OCI-LY7 (cell line): ENCODE measurements around the gene HLA-DPB1. TPM values are rescaled to one million over a fixed set of nuclear protein-coding genes. Genes with fewer than 3 reads are reported as not detected.

Experiments
- BruUV-seq: library from RNA; stranded (reverse); fragments of 400-500 nt; replicated peaks from 2 replicates; lab custom pipeline; 2021; lab: Mats Ljungman, UMichigan
- CTCF ChIA-PET: fragments of 300-600 bp; sonication (Branson Sonifier 250); formaldehyde crosslinking; loops from one replicate; lab custom pipeline; 2022; ENCODE audit warnings: antibody characterized with exemption; ENCODE audit not compliant: unreplicated experiment; lab: Charles Lee
- POLR2A ChIA-PET: fragments of 300-600 bp; sonication (Branson Sonifier 250); formaldehyde crosslinking; loops from one replicate; lab custom pipeline; 2022; ENCODE audit warnings: antibody characterized with exemption; lab: Charles Lee
- DNase-seq: peaks from one replicate; pipeline ENCODE4 v3.0.0-alpha.2; 2015; ENCODE audit warnings: low spot score
- H2AFZ ChIP-seq: fragments of 200-600 bp; sonication (generic), shearing (Covaris generic); 2 replicates; pipeline ENCODE4 v1.6.1; 2014; ENCODE audit warnings: mild to moderate bottlenecking, antibody characterized with exemption, low read length, moderate library complexity
- H3K27ac ChIP-seq: fragments of 200-600 bp; sonication (generic); 2 replicates; pipeline ENCODE4 v1.5.1; 2014; ENCODE audit warnings: mixed run types, low read depth, mild to moderate bottlenecking, moderate library complexity, low read length, inconsistent platforms; ENCODE audit not compliant: poor library complexity, severe bottlenecking
- H3K36me3 ChIP-seq: fragments of 200-600 bp; sonication (generic); 2 replicates; pipeline ENCODE4 v1.6.1; 2014; ENCODE audit warnings: mild to moderate bottlenecking, antibody characterized with exemption, low read length, moderate library complexity, mixed read lengths; ENCODE audit not compliant: insufficient read depth
- H3K4me1 ChIP-seq: fragments of 200-600 bp; sonication (generic); 2 replicates; pipeline ENCODE4 v1.5.1; 2014; ENCODE audit warnings: mild to moderate bottlenecking, low read length; ENCODE audit not compliant: insufficient read depth, poor library complexity, severe bottlenecking
- H3K4me2 ChIP-seq: fragments of 200-600 bp; sonication (generic); 2 replicates; pipeline ENCODE4 v1.6.1; 2014; ENCODE audit warnings: mild to moderate bottlenecking, low read length
- H3K4me3 ChIP-seq: fragments of 200-600 bp; sonication (generic); 2 replicates; pipeline ENCODE4 v1.5.1; 2014; ENCODE audit warnings: mild to moderate bottlenecking, low read depth, low read length; ENCODE audit not compliant: poor library complexity, severe bottlenecking
- H3K79me2 ChIP-seq: fragments of 200-600 bp; sonication (generic); 2 replicates; pipeline ENCODE4 v1.6.1; 2016; ENCODE audit warnings: low read depth, mild to moderate bottlenecking, low read length, moderate library complexity, mixed read lengths; ENCODE audit not compliant: insufficient read depth
- H3K9me2 ChIP-seq: fragments of 200-600 bp; sonication (generic); 2 replicates; pipeline ENCODE4 v1.6.1; 2016; ENCODE audit warnings: mild to moderate bottlenecking, low read length, mixed read lengths; ENCODE audit not compliant: insufficient read depth
- H3K9me3 ChIP-seq: fragments of 200-600 bp; sonication (generic); 2 replicates; pipeline ENCODE4 v1.6.1; 2014; ENCODE audit warnings: mild to moderate bottlenecking, mixed run types, low read length, mixed read lengths
- H4K20me1 ChIP-seq: fragments of 200-600 bp; sonication (generic); 2 replicates; pipeline ENCODE4 v1.6.1; 2014; ENCODE audit warnings: mild to moderate bottlenecking, antibody characterized with exemption, low read length, moderate library complexity, mixed read lengths; ENCODE audit not compliant: insufficient read depth
- CTCF ChIP-seq: fragments of 200-600 bp; sonication (generic); conservative IDR thresholded peaks from 2 replicates; pipeline ENCODE4 v1.5.1; 2014; ENCODE audit warnings: mild to moderate bottlenecking, antibody characterized with exemption, low read length, moderate library complexity, mixed read lengths
- EZH2phosphoT487 ChIP-seq: fragments of 200-600 bp; sonication (generic); IDR thresholded peaks from 2 replicates; pipeline ENCODE4 v1.6.1; 2018; ENCODE audit warnings: low read depth, borderline replicate concordance, mild to moderate bottlenecking, mixed run types, antibody characterized with exemption, low read length, moderate library complexity, mixed read lengths
- intact Hi-C: fragments of 100-400 bp; cut with micrococcal nuclease; formaldehyde crosslinking; loops from one replicate; pipeline ENCODE4 v1.10.0; 2022; ENCODE audit not compliant: unreplicated experiment
- total RNA-seq, 2 experiments: library from RNA; depleted of rRNA in 1 of 2; stranded (reverse); fragments of >200 nt in 1 of 2; shearing (Covaris generic) in 1 of 2; gene quantifications; 2 replicates each; pipeline ENCODE4 v1.2.3, GENCODE V29; 2014 to 2022

HLA-DPB1 gene
- total RNA-seq, 2 experiments from 2014 or later = 74.5 to 117 TPM

GRCh38 chr6:33072508-33073100 is 3.2 kb upstream of the HLA-DPB1 start:
- peaks cover 68% of the 10 kb centered on the region for H3K79me2 ChIP-seq
- TF ChIP-seq CTCF = no peak
- no peak for TF ChIP-seq EZH2phosphoT487
- H3K9me3 ChIP-seq = no peaks in the 10 kb centered on the region
- peaks cover 12% of the 10 kb centered on the region; the same call in 1 of the 2 replicates for H4K20me1 ChIP-seq
- no TSS peak for BruUV-seq
- peak overlapping the region; percentile 88 for H3K27ac ChIP-seq
- intact Hi-C loops = loop anchor here (2.0 kb wide), 1 partner anchor 44 kb away; no protein-coding TSS in a partner anchor
- CTCF ChIA-PET = interaction anchor here (1.5 kb wide), 1 partner anchor 43 kb away, joined by 4 read pairs; no protein-coding TSS in a partner anchor
- no peak overlapping the region; the same call in 1 of the 2 replicates for H2AFZ ChIP-seq
- POLR2A ChIA-PET = interaction anchor here (0.6 to 5.4 kb wide), 24 partner anchors 9 to 320 kb away, joined by 3 to 75 read pairs (median 4); partner anchors contain the start of genes HLA-DMA and PSMB8
- peak overlapping the region; percentile 84 for H3K4me2 ChIP-seq
- H3K36me3 ChIP-seq = peaks cover 47% of the 10 kb centered on the region
- H3K4me3 ChIP-seq = peak overlapping the region; percentile 80
- H3K4me1 ChIP-seq = peaks cover 34% of the 10 kb centered on the region
- no peaks in the 10 kb centered on the region for H3K9me2 ChIP-seq
- peak; percentile 42 for DNase-seq

- ChIA-PET CTCF (interaction anchor here (1.5 kb wide), 1 partner anchor 44 kb away, joined by 4 read pairs; no protein-coding TSS in a partner anchor), POLR2A (interaction anchor here (0.7 to 5.4 kb wide), 22 partner anchors 10 to 319 kb away, joined by 3 to 75 read pairs (median 4); partner anchors contain the start of genes HLA-DMA and PSMB8)
- H3K27ac ChIP-seq = peak within 1 kb of the TSS; percentile 88
- TF ChIP-seq CTCF = no peak
- no peaks in the 10 kb centered on the region for H3K9me3 ChIP-seq
- intact Hi-C loops = loop anchor here (2.0 kb wide), 1 partner anchor 45 kb away; no protein-coding TSS in a partner anchor
- peaks cover 76% of the 10 kb centered on the region for H3K79me2 ChIP-seq
- peak within 1 kb of the TSS; percentile 81 for H2AFZ ChIP-seq
- peaks cover 42% of the 10 kb centered on the region for H3K36me3 ChIP-seq
- BruUV-seq = no TSS peak
- peak within 1 kb of the TSS; percentile 84 for H3K4me2 ChIP-seq
- peaks cover 12% of the 10 kb centered on the region; the same call in 1 of the 2 replicates for H4K20me1 ChIP-seq
- H3K9me2 ChIP-seq = no peaks in the 10 kb centered on the region
- H3K4me3 ChIP-seq = peak within 1 kb of the TSS; percentile 80
- H3K4me1 ChIP-seq = peaks cover 42% of the 10 kb centered on the region
- peak; percentile 90 for DNase-seq
These were observed 2.3 kb upstream of the HLA-DPB1 start, which contains the start of gene HLA-DPA1 for GRCh38 chr6:33073431-33073871. Gene HLA-DPA1, minus strand, starts transcription at chr6:33073649.
